Right lobe of liver (tissue), 4 donors: ENCODE data around the gene HOXD3.

Source experiments
- POLR2A ChIP-seq: fragments of 450-650 bp; IDR thresholded peaks from one replicate; pipeline ENCODE4 v1.6.1; 2017; ENCODE audit warnings: antibody characterized with exemption, mild to moderate bottlenecking
- TF ChIP-seq, protein P1 (sequence below), 4 donors: fragments of 200-600 bp in 3 of 4; fragments of 450-650 bp in 1 of 4; IDR thresholded peaks; one replicate each; pipeline versions ENCODE4 v1.5.1 to v1.8.0; 2016 to 2022; ENCODE audit warnings: antibody characterized with exemption in 4 of 4, mild to moderate bottlenecking in 2 of 4
- donor health status: DM: no; HTN: no; CAD: no.
- donor health status: DM: no; HTN: no; CAD: no.
- donor health status: DM: no; HTN: yes; CAD: no.

DNA sequence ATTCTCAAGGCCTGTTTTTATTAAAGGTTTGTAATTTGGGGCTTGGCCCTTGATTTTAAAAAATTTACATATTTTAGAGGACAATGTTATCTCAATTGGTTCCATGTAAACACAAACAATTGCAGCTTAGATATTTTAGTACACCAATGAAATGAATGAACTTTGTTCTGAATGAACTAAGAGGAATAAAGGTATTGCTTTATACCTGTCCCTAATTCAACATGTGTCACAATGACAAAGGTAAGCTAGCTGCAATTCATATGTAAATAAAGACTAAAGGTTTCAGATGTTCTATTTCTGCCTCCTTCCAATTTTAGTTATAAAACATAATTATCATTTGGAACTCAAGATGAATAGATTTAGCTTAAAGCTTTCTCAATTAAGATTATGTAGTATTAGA is 42.8 kb downstream of the HOXD3 start:
- TF ChIP-seq, protein P1, sequence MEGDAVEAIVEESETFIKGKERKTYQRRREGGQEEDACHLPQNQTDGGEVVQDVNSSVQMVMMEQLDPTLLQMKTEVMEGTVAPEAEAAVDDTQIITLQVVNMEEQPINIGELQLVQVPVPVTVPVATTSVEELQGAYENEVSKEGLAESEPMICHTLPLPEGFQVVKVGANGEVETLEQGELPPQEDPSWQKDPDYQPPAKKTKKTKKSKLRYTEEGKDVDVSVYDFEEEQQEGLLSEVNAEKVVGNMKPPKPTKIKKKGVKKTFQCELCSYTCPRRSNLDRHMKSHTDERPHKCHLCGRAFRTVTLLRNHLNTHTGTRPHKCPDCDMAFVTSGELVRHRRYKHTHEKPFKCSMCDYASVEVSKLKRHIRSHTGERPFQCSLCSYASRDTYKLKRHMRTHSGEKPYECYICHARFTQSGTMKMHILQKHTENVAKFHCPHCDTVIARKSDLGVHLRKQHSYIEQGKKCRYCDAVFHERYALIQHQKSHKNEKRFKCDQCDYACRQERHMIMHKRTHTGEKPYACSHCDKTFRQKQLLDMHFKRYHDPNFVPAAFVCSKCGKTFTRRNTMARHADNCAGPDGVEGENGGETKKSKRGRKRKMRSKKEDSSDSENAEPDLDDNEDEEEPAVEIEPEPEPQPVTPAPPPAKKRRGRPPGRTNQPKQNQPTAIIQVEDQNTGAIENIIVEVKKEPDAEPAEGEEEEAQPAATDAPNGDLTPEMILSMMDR (IDR thresholded peaks at IDR 0.05), result no peak
- TF ChIP-seq POLR2A, result no peak
